HG02840 (cell line): ENCODE measurements around the gene TRAF7.

Experiments used
- ATAC-seq: cut with Tn5 transposase; IDR thresholded peaks from one replicate; pipeline ENCODE4 v1.9.1; 2021; ENCODE audit warnings: mild to moderate bottlenecking, moderate library complexity, moderate number of reproducible peaks; ENCODE audit not compliant: unreplicated experiment, low FRiP score

The TRAF7 gene

DNA sequence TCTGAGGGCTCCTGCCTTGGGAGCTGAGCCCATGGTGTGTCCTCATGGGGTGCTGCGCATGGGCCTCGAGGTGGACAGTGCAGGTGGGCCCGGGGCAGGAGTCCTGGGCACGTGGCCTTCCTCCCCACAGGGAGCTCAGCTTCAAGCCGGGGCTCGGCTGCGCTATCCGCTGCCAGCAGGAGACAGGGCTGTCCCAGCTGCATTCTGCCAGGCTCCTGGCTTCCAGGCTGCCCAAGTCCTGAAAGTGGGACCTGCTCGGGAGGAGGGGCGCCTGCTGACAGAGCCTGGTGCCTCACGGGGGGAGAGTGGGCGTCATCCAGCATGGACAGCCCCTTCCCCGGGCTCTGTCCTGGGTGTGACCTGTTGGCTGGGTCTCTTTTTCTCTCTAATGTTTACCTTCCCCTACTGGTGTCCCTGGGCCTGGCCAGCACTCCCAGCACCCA lies 7.1 kb downstream of the TRAF7 start:
- no peak for ATAC-seq

DNA sequence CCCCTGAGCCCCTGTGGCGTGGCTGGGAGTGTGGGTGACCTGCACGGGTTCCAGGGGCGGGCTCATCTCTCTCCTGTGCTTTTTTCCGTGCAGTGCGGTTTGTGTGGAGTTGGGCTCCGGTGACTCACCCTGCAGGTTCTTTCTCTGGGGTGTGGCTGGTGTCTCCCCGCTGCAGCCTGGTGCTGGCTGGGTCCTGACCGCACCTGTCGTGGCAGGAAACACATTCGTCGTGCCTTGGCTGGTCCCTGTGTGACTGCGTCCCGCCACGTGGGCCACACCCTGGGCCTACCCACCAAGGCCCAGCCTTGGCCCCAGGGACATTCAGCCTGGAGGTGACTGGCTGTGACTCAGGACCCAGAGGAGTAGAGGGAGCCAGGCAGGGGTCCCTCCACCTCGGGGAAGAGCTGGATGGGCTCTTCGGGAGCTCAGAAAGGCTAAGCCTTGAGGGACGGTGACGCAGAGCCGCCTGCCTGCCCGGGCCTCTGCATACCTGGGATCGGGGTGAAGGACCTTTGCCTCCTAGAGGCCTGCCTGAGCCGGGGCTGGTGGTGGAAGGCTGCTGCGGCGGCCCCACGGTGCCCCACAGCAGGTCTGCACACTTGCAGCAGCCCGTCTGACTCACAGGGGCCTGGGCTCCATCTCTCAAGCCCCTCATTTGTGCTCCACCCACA lies 7.8 kb downstream of the TRAF7 start:
- no peak for ATAC-seq

DNA sequence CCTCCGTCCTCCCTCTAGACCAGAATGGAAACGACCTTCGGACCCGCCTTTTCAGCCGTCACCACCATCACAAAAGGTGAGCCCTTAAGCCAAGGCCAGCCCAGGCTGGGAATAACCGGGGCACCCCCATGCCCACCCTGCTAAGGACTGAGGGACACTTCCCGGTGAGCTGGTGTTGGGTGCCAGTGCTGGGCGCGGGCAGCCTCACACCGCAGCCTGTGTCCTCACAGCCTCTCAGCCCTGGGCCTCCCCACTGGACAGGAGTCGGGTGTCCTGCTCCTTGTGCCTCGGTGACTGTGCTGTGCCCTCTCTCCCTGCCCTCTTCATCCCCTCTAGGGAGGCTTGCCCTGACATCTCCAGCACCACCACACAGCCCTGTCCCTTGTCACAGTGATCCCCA lies 10.3 kb downstream of the TRAF7 start:
- no peak for ATAC-seq

DNA sequence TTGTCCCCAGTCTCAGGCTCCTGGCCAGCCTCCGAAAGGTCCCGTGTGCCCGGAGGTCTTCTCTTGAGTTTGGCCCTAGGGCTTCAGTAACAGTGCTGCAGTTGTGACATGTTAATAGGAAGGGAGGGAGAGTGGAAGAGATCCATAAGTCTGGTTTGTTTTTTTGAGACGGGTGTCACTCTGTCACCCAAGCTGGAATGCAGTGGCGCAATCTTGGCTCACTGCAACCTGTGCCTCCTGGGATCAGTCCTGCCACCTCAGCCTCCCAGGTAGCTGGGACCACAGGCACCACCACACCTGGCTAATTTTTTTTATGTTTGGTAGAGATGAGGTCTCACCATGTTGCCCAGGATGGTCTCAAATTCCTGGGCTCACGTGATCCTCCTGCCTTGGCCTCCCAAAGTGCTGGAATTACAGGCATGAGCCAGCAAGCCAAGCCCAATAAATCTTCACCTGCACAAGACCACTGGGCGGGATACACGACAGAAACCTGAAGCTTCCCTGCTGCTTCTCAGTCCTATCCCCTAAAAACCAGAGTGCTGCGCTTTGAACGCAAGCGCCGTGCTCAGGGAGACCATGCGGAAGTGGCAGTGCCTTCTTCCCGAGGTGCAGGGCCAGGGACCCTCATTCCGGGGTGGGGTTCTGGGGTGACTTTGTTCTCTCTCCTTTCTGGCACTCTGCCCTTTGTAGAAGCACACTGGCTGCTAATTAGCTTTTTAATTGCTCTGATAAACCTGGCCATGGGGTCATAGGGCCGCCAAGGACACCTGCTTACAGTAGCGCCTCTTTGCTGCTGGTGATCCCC lies 10.9 kb downstream of the TRAF7 start:
- ATAC-seq = no peak

DNA sequence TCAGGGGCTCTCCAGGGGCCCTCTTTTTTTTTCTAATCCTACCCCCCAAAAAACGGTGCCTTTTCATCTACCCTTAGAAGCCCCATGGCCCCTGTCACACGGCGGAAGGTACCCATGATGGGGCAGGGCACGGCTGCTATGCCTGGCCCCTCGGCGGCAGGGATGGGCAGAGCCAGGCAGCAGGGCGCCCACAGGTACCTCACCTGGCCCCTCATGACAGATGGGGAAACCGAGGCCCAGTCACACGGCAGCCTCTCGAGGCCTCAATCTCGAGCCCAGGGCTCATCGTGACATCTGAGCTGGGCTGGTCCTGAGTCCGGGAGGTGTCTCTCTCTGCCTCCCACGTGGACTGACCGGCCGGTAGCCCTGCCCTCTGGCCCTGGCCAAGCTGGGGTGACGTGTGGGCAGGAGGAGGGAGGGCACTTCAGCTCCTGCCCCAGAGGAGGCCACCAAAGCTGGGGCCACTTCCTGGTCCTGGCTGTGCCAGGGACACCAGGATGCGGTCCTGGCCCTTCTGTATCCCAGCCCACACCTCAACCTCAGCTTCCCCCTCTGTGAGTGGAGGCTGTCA lies 11.6 kb downstream of the TRAF7 start:
- ATAC-seq = no peak

DNA sequence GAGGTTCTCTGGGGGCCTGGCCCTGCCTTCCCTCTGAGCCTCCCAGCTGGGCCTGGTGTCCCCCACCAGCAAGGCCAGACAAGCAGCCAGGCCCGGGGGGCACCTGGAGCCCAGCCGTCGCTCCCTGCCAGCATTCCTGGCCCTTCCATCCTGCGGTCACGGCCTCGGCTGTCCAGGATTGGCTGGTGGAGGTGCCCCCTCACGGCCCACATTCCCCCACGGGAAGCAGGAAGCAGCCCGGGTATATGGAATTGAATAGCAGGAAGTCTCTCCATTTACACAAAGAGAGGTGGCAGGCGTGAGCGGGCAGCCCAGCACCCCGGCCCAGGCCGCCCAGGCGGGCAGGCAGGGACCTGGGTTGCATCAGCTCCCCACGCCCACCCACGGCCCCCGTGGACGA lies 14.5 kb downstream of the TRAF7 start:
- ATAC-seq = no peak

DNA sequence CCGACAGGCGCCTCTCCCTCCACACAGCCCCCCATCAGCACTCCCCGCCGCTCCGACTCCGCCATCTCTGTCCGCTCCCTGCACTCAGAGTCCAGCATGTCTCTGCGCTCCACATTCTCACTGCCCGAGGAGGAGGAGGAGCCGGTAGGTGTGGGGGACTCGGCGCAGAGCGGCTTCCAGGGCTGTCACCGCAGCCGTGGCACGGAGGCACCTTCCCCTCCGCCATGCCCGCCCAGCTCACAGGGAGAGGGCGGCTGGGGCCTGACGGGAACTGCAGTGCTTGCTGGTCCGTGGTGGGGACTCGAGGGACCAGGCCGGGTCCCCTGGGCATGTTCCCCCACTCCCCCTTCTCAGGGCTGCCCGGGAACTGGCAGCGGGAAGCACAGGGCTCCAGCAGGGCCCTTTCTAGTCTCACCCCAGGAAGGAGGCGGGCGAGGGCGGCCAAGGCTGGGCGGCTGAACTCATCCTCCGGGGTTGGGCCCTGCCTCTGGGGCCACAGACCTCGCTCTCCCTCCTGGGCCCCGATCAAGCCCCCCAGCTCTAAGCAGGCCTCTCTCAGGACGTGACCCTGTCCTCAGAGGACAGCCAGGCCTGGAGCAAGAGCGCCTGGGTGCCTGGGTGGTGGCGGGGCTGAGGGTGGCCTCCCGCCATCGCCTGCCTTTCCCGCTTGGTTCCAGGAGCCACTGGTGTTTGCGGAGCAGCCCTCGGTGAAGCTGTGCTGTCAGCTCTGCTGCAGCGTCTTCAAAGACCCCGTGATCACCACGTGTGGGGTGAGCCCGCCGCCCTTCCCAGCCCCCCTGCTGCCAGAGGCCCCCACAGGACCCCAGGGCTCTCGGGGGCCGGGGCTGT lies 15.2 kb downstream of the TRAF7 start:
- ATAC-seq = no peak

DNA sequence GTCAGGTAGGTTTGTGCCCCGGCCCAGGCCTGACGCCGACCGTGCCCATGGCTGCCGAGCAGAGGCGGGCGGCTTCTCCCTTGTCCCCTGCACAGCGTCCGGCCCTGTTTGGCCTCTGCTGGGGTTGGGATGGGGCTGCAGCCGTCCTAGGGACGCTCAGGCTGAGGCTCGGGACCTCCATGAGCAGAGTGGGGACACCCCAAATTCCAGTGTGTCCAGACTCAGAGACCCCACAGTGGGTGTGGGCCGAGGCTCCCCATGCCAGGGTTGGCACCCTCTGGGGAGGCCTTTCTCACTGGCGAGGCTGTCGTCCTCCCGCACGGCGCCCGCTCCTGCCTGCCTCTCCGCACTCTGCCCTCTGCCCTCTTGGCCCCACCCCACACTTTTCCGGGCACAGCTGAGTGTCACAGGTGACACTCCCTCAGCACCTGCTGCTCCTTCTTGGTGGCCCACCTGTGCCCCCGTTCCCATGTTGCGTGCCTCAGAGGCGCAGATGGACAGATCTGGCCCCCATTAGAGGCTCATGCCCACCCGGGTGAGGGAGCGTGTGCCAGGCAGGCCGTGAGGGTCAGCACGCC lies 16.1 kb downstream of the TRAF7 start:
- no peak for ATAC-seq

DNA sequence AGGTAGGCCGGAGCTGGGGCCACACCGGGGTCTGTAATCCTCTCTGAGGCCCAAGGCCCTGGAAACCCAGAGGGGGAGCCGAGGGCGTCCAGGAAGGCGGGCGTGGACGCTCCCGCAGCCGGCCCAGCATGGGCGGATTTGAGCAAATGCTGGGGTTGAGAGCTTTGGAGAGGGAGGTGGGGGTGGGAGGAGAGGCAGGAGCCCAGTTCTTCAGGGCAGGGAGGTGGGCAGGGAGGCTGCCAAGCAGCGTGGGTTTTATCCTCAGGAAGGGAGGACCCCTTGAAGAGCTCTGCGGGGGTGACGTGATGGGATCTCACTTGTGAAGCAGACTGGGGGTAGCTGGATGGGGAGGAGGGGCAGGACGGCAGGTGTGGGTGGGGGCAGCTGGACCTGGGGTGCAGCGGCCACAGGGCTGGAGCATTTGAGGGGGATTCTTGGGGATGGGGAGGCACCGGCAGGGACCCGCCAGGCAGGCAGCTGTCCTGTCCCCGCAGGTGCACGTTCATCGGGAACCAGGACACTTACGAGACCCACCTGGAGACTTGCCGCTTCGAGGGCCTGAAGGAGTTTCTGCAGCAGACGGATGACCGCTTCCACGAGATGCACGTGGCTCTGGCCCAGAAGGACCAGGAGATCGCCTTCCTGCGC lies 17.2 kb downstream of the TRAF7 start:
- ATAC-seq = no peak

DNA sequence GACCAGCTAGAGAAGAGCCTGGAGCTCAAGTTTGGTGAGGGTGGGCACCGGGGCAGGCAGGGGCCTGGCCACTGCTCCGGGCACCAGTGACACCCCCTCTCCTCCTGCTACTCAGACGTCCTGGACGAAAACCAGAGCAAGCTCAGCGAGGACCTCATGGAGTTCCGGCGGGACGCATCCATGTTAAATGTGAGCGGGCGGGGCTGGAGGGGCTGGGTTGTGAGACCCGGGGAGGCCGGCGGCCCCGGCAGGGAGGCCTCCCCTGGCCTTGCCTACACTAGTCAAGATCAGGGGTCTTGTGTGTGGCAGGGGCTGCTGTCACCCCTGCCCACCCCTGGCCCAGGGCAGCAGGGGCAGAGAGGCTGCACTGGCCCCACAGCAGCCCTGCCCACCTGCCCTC lies 17.8 kb downstream of the TRAF7 start:
- ATAC-seq = no peak

DNA sequence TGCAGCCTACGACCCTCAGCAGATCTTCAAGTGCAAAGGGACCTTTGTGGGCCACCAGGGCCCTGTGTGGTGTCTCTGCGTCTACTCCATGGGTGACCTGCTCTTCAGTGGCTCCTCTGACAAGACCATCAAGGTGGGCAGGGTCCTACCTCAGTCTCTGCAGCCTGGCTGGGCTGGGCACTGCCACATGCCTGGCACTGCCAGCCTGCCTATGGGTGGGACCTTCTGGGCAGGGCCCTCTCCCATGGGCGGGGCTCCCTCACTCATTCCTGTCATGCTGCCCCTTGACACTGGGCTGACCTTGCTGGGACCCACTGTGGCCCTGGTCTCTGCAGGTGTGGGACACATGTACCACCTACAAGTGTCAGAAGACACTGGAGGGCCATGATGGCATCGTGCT lies 18.3 kb downstream of the TRAF7 start:
- ATAC-seq = no peak

DNA sequence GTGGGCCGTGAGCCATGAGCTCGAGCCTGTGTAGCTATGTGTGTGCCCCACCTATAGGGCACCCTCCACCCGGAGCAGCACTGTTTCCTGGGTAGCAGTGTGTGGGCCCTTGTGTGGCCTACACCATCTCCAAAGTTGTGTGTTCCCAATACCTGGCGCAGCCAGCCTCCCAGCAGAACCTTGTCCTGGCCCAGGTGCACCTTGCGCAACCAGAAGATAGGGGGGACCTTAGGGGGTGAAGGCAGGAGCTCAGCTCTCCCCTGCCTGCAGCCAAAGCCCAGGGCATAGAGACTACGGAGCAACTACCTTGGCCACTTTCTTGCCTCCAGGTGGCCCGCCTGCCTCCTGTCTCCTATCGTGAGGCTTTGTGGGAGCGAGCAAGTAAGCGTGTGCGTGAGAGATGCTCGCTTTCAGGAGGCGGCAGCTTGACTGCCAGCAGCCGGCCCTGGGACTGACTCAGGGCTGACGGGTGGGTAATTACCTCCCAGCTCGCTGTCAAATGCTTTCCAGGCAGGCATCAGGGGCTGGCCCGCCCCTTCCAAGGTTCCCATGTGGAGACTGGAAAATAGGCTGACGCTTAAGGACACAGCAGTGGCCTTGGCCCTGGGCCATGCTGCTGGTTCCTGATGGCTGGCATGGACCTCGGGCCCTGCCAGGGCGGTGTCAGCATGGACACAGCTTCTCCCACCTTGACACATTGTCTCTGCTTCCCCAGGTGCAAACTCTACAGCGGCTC lies 19.0 kb downstream of the TRAF7 start:
- ATAC-seq = no peak

DNA sequence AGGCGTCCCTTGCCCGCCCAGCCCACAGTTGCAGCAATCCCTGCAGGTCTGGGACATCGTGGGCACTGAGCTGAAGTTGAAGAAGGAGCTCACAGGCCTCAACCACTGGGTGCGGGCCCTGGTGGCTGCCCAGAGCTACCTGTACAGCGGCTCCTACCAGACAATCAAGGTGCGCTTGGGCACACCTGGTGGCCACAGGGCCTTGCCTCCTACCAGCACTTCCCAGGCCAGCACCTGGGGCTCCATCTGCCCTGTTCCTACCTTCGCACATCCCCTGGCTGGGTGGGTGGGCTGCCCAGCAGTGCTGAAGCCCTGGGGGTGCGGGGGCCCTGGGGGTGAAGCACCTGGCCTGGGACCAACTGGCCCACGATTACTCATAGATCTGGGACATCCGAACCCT lies 19.9 kb downstream of the TRAF7 start:
- ATAC-seq = no peak

DNA sequence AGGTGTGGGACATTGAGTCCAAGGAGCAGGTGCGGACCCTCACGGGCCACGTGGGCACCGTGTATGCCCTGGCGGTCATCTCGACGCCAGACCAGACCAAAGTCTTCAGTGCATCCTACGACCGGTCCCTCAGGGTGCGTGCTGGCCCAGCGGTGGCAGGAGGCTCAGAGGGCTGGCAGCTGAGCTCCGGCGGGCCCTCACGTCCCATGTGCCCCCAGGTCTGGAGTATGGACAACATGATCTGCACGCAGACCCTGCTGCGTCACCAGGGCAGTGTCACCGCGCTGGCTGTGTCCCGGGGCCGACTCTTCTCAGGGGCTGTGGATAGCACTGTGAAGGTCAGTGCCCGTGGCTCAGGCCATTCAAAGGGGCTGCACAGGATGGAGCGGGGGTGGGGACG lies 20.5 kb downstream of the TRAF7 start:
- no peak for ATAC-seq

DNA sequence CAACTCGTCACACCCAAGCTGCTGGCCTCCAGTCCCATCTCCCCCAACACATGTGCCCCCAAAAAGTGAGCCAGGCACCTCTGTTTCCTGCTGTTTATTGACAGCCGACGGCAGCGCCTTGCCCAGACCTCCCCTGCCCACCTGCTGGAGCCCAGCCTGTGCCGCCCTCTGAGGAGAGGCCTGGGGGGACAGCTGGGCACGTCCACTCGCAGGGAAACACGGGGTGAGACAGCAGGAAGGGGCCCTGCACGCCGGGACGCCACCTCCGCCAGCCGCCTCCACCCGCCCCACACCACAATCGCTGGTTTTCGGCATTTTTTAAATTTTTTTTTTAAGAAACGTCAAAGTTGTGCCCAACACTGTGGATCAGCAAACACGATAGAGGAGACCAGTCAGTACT lies 21.5 kb downstream of the TRAF7 start:
- no peak for ATAC-seq

DNA sequence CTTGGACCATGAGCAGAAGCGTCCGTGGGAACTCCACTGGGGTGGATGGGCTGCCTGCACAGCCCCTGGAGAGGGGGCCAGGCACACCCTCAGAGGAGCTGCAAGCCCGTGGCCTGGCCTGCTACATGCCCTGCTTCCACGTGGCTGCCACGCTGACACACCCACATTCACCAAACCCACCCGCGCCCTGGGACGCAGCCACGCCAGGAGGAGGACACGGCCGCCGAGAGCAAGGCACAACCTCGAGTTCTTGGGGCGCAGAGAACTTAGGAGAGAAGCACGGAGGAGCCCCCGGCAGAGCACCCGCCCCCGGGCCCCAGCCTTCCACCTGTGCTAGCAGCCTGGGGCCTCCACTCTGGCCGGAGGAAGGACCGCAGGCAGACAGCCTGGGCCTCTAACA lies 22.0 kb downstream of the TRAF7 start:
- no peak for ATAC-seq

DNA sequence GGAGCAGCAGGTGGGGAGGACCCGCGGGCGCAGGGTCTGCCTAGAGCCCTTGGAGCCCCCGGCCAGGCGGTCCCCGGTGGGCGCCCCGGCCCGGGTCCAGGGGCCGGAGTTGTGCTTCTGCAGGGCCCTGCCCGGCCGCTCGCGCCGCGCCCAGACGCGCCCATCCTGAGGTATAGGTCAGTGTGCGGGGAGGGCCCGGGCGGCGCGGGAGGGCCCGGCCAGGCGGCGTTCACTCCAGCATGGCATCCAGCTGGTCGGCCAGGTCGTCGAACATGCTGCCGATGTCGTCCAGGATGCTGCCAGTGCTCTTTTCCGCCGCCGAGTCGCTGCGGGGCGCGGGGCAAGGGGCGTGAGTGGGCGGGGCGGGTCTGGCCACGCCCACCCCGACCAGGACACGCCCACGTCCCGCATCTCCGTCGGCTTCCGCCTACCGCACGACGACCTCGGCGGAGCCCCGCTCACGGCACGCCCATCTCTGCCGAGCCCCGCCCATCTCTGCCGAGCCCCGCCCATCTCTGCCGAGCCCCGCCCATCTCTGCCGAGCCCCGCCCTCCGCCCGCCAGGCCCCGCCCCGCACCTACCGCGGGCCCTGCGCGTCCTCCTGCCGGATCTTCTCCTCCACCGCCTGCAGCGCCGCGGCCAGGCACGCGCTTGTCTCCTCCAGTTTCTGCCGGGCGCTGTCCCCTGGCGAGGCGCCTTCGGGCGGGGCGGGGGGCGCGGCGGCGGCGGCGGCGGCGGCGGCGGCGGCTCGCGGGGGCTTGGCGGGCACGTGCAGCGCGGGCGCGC lies 22.9 kb downstream of the TRAF7 start:
- ATAC-seq = no peak

DNA sequence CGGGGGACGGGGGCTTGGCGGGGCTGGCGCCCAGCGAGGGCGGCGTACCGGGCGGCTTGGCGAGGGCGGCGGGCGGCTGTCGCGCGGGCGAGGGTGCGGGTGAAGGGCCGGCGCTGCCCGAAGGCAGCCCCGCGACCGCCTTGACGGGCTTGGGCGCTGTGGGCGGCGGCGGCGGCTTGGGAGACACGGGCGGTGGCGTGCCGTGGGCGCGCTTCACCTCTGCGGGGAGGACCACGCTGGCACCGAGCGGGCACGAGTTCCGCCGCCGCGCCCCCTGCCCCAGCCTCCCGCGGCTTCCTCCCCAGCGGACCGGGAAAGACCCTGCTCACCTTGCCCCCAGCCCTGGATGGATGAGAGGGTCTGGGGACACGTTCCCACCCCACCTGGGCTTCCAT lies 23.5 kb downstream of the TRAF7 start:
- ATAC-seq = no peak

DNA sequence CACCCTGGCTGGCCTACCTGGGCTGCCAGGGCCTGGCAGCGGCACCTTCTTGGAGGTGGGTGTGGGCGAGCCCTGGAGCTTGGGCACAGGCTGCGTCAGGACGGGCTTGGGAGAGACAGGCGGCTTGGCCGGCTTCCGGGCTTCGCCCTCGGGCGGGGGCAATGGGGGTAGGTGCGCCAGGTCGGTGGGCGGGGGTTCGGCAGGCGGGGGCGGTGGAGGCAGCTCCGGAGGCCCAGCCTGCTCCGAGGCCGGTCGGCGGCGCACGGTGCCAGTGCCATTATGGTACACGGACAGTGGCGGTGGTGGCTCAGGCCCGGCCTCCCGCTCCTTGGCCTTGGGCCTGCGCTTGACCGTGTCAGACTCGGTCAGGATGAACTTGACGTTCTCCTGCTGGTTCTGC lies 24.0 kb downstream of the TRAF7 start:
- ATAC-seq = no peak
